Hematopoietic multipotent progenitor cell treated with erythropoietin and hydrocortisone succinate and interleukin-3 and kit ligand, for 4 days (in vitro differentiated cells): ENCODE measurements around the gene IFT88.
"Not testable (repeated sequence)": the region's sequence is repeated elsewhere in the genome, so short reads cannot be mapped to it uniquely, and the experiment has no call there.

Source experiments
- DNase-seq: peaks from one replicate; pipeline ENCODE4 v3.0.0-alpha.2; 2015

IFT88 gene

GRCh38 chr13:20647758-20648157 is 80.8 kb downstream of the IFT88 start:
- no peak for DNase-seq

- DNase-seq: no peak
Measured at GRCh38 chr13:20652946-20653345, 86.0 kb downstream of the IFT88 start.

- no peak for DNase-seq
Measured at GRCh38 chr13:20654156-20654555, 87.2 kb downstream of the IFT88 start.

- no peak for DNase-seq
Measured at GRCh38 chr13:20658451-20659040, 91.6 kb downstream of the IFT88 start.

- DNase-seq: no peak
Measured at GRCh38 chr13:20664351-20664750, 97.4 kb downstream of the IFT88 start.

GRCh38 chr13:20666948-20667347 is 100.0 kb downstream of the IFT88 start:
- peak; percentile 15 for DNase-seq

GRCh38 chr13:20667857-20668437 is 101.0 kb downstream of the IFT88 start:
- DNase-seq: no peak

GRCh38 chr13:20669162-20669561 is 102.2 kb downstream of the IFT88 start:
- no peak for DNase-seq

- DNase-seq: no peak
Measured at GRCh38 chr13:20671789-20672188, 104.8 kb downstream of the IFT88 start.

GRCh38 chr13:20672772-20673171 is 105.8 kb downstream of the IFT88 start:
- no peak for DNase-seq

- DNase-seq: no peak
Measured at GRCh38 chr13:20673715-20674114, 106.8 kb downstream of the IFT88 start.

GRCh38 chr13:20676213-20676612 is 109.3 kb downstream of the IFT88 start:
- DNase-seq: no peak

GRCh38 chr13:20678606-20679005 is 111.6 kb downstream of the IFT88 start:
- not testable (repeated sequence) for DNase-seq

- DNase-seq: no peak
Measured at GRCh38 chr13:20679879-20680278, 112.9 kb downstream of the IFT88 start.

- DNase-seq: no peak
Measured at GRCh38 chr13:20680416-20681080, 113.6 kb downstream of the IFT88 start.

GRCh38 chr13:20681481-20681880 is 114.5 kb downstream of the IFT88 start:
- DNase-seq: not testable (repeated sequence)

GRCh38 chr13:20682061-20682460 is 115.1 kb downstream of the IFT88 start:
- DNase-seq: no peak

- DNase-seq: no peak
Measured at GRCh38 chr13:20684041-20684440, 117.1 kb downstream of the IFT88 start.

GRCh38 chr13:20684546-20684945 is 117.6 kb downstream of the IFT88 start:
- DNase-seq: no peak

- DNase-seq: no peak
Measured at GRCh38 chr13:20685092-20685491, 118.1 kb downstream of the IFT88 start.

- no peak for DNase-seq
Measured at GRCh38 chr13:20686167-20686566, 119.2 kb downstream of the IFT88 start.

GRCh38 chr13:20686863-20687579 is 120.1 kb downstream of the IFT88 start:
- no peak for DNase-seq

GRCh38 chr13:20689291-20689690 is 122.3 kb downstream of the IFT88 start:
- no peak for DNase-seq

GRCh38 chr13:20691616-20692015 is 124.7 kb downstream of the IFT88 start:
- no peak for DNase-seq
